OCI-LY1 (cell line): ENCODE measurements around the gene YIPF5.

Experiments used
- H2AFZ ChIP-seq: fragments of 200-600 bp; sonication (generic), shearing (Covaris generic); 2 replicates; pipeline ENCODE4 v1.6.0; 2014; ENCODE audit warnings: antibody characterized with exemption, mild to moderate bottlenecking, low read length
- H3F3A ChIP-seq: fragments of 200-600 bp; sonication (generic), shearing (Covaris generic); 2 replicates; pipeline ENCODE4 v1.6.0; 2014; ENCODE audit warnings: mild to moderate bottlenecking, antibody characterized with exemption, low read length, moderate library complexity; ENCODE audit not compliant: insufficient read depth
- H3K27ac ChIP-seq: fragments of 200-600 bp; sonication (generic); 2 replicates; pipeline ENCODE4 v1.5.1; 2014; ENCODE audit warnings: low read length, mixed run types, mild to moderate bottlenecking, low read depth; ENCODE audit not compliant: poor library complexity, severe bottlenecking
- H3K27me3 ChIP-seq: fragments of 200-600 bp; sonication (generic); 2 replicates; pipeline ENCODE4 v1.6.0; 2014; ENCODE audit warnings: antibody characterized with exemption, mild to moderate bottlenecking, low read length, moderate library complexity; ENCODE audit not compliant: insufficient read depth
- H3K36me3 ChIP-seq: fragments of 200-600 bp; sonication (generic); 2 replicates; pipeline ENCODE4 v1.6.1; 2014; ENCODE audit warnings: mild to moderate bottlenecking, antibody characterized with exemption, low read length, moderate library complexity, mixed read lengths; ENCODE audit not compliant: insufficient read depth
- H3K4me1 ChIP-seq: fragments of 200-600 bp; sonication (generic); 2 replicates; pipeline ENCODE4 v1.5.1; 2014; ENCODE audit warnings: mild to moderate bottlenecking, low read length, moderate library complexity; ENCODE audit not compliant: insufficient read depth, severe bottlenecking
- H3K4me2 ChIP-seq: fragments of 200-600 bp; sonication (generic), shearing (Covaris generic); 2 replicates; pipeline ENCODE4 v1.6.1; 2014; ENCODE audit warnings: low read length
- H3K4me3 ChIP-seq: fragments of 200-600 bp; sonication (generic); 2 replicates; pipeline ENCODE4 v1.5.1; 2014; ENCODE audit warnings: low read length, low read depth, mild to moderate bottlenecking, mixed read lengths; ENCODE audit not compliant: poor library complexity, severe bottlenecking
- H3K79me2 ChIP-seq: fragments of 200-600 bp; shearing (Covaris generic); 2 replicates; pipeline ENCODE4 v1.6.1; 2016; ENCODE audit warnings: mixed run types, low read length, mixed read lengths; ENCODE audit not compliant: insufficient read depth
- H3K9ac ChIP-seq: fragments of 200-600 bp; sonication (generic), shearing (Covaris generic); 2 replicates; pipeline ENCODE4 v1.6.1; 2014; ENCODE audit warnings: mild to moderate bottlenecking, low read length, mixed read lengths
- H3K9me2 ChIP-seq: fragments of 200-600 bp; sonication (generic), shearing (Covaris generic); 2 replicates; pipeline ENCODE4 v1.6.1; 2014; ENCODE audit warnings: low read depth, mild to moderate bottlenecking, low read length, mixed read lengths
- H3K9me3 ChIP-seq: fragments of 200-600 bp; shearing (Covaris generic); 2 replicates; pipeline ENCODE4 v1.6.1; 2014; ENCODE audit warnings: low read length, mixed read lengths
- H4K20me1 ChIP-seq: fragments of 200-600 bp; sonication (generic), shearing (Covaris generic); 2 replicates; pipeline ENCODE4 v1.6.0; 2016; ENCODE audit warnings: mild to moderate bottlenecking, low read length; ENCODE audit not compliant: insufficient read depth
- CTCF ChIP-seq: fragments of 200-600 bp; sonication (generic), shearing (Covaris generic); IDR thresholded peaks from 2 replicates; pipeline ENCODE4 v1.5.1; 2017; ENCODE audit warnings: mild to moderate bottlenecking, antibody characterized with exemption, low read length, moderate library complexity, mixed read lengths
- EZH2 ChIP-seq: fragments of 200-600 bp; sonication (generic), shearing (Covaris generic); IDR thresholded peaks from 2 replicates; pipeline ENCODE4 v1.8.0; 2017; ENCODE audit warnings: borderline replicate concordance, mixed run types, mild to moderate bottlenecking, antibody characterized with exemption, low read length, moderate library complexity, mixed read lengths

YIPF5 gene

GRCh38 chr5:144192661-144193060, 22.2 kb upstream of the YIPF5 start:
- 0 out of 2 replicates have a peak, but pooled peaks cover 4% of the 10 kb centered on the region for H3F3A ChIP-seq
- H3K4me2 ChIP-seq, result no peak overlapping the region
- H3K36me3 ChIP-seq, result no peaks in the 10 kb centered on the region
- H3K9me3 ChIP-seq, result no peaks in the 10 kb centered on the region
- peaks cover 47% of the 10 kb centered on the region for H3K4me1 ChIP-seq
- no peak overlapping the region for H3K4me3 ChIP-seq
- H4K20me1 ChIP-seq, result no peaks in the 10 kb centered on the region
- no peaks in the 10 kb centered on the region for H3K9me2 ChIP-seq
- no peaks in the 10 kb centered on the region for H3K79me2 ChIP-seq
- no peak overlapping the region for H3K9ac ChIP-seq
- TF ChIP-seq CTCF (no peak), EZH2 (no peak)
- H2AFZ ChIP-seq, result no peak overlapping the region
- H3K27ac ChIP-seq, result no peak overlapping the region
- H3K27me3 ChIP-seq, result no peaks in the 10 kb centered on the region

- Histone ChIP-seq H4K20me1 (no peaks in the 10 kb centered on the region), H3K4me2 (peak overlapping the region; percentile 99), H3K4me3 (peak overlapping the region; percentile 61), H3K79me2 (no peaks in the 10 kb centered on the region), H3K9me2 (no peaks in the 10 kb centered on the region), H3K9ac (peak overlapping the region; percentile 69), H3K27ac (peak overlapping the region; percentile 95), H3K36me3 (no peaks in the 10 kb centered on the region), H2AFZ (peak overlapping the region; percentile 100), H3F3A (0 out of 2 replicates have a peak, but pooled peaks cover 4% of the 10 kb centered on the region), H3K4me1 (peaks cover 54% of the 10 kb centered on the region), H3K27me3 (no peaks in the 10 kb centered on the region), H3K9me3 (no peaks in the 10 kb centered on the region)
- TF ChIP-seq CTCF, result peak; percentile 78
- TF ChIP-seq EZH2, result no peak
These were observed 21.5 kb upstream of the YIPF5 start for GRCh38 chr5:144191998-144192397.

GRCh38 chr5:144191531-144191930, 21.1 kb upstream of the YIPF5 start:
- H3K9me3 ChIP-seq, result no peaks in the 10 kb centered on the region
- peak overlapping the region; percentile 95 for H3K27ac ChIP-seq
- H3K4me3 ChIP-seq, result peak overlapping the region; percentile 61
- no peaks in the 10 kb centered on the region for H3K36me3 ChIP-seq
- peak overlapping the region; percentile 100 for H2AFZ ChIP-seq
- H3K4me2 ChIP-seq, result peak overlapping the region; percentile 99
- no peaks in the 10 kb centered on the region for H3K27me3 ChIP-seq
- H3F3A ChIP-seq, result 0 out of 2 replicates have a peak, but pooled peaks cover 4% of the 10 kb centered on the region
- no peaks in the 10 kb centered on the region for H4K20me1 ChIP-seq
- H3K9me2 ChIP-seq, result no peaks in the 10 kb centered on the region
- H3K9ac ChIP-seq, result peak overlapping the region; percentile 69
- TF ChIP-seq EZH2 (no peak), CTCF (no peak)
- H3K79me2 ChIP-seq, result no peaks in the 10 kb centered on the region
- H3K4me1 ChIP-seq, result peaks cover 58% of the 10 kb centered on the region
